Cortex of kidney (tissue), 1 donor: ENCODE results near the gene LAD1.
A peak's percentile ranks its signal among the peaks of the same experiment; 100 is the strongest.

Source experiments
- DNase-seq: peaks from one replicate; lab custom pipeline; 2025; lab: John Stamatoyannopoulos, UW

Gene LAD1

DNA sequence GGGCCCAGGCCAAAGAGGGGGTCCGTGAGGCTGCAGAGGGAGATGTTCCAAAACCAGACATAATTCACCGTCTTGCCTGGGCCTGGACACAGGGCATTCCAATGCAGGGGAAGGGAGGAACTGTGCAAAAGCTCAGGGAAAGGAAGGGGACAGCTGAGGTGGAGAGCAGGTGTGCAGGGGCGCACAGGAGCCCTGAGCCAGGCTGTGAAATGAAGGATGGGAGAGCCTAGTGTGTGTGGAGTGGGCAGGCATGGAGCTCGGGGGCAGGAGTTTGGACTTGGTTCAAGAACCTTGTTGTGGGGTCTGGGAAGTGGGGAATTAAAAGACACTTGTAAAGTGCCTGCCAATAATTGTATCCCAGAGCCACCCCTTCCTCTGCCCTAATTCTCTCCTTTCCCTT lies 20.1 kb upstream of the LAD1 start:
- no peak for DNase-seq

DNA sequence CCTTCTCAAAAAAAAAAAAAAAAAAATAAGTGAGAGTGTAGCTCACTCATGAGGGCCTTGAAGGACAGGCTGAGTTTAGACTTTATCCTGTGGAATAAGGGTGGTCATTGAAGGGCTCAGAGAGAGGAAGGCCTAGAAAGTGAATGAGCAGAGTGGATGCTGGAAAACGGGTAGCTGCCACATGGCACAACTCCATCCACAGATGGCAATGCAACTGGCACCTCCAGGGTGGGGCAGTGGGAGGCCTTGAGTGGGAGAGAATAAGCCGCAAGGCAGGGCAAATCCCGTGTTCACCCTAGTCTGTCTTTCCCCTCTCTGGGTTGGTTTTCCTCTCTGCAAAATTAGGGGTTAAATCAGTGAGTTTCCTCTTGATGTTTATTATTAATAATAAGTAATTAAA lies 19.3 kb upstream of the LAD1 start:
- DNase-seq: no peak

DNA sequence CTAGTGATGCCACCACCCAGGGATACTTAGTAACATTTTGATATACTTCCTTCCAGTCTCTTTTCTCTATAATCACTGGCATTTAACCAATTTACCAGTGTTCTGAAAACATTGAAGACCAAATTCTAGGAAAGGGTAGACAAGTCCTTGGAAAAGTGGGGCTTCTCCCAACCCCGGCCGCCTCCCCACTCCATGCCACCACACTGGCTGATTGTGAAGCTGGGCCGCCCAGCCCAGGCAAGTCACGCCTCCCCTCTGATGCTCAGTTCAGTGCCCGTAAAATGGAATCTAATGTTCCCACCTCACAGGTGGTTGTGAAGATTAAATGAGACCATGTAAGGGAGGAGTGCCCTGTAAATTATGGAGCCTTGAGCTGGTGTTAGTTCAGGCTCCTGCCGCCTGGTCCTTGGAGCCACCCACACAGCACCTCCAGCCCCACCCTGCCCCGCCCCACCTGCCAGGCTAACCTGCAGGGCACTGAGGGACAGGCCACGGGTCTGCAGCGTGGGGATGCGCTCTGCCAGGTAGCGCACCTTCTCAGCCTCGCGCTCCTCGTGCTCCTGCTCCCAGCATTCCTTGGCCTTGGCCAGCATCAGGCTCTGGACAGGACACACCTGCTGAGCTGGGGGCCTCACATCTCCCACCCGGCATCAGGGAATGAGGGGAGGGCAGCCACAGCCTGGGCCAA lies 15.1 kb upstream of the LAD1 start:
- no peak for DNase-seq

DNA sequence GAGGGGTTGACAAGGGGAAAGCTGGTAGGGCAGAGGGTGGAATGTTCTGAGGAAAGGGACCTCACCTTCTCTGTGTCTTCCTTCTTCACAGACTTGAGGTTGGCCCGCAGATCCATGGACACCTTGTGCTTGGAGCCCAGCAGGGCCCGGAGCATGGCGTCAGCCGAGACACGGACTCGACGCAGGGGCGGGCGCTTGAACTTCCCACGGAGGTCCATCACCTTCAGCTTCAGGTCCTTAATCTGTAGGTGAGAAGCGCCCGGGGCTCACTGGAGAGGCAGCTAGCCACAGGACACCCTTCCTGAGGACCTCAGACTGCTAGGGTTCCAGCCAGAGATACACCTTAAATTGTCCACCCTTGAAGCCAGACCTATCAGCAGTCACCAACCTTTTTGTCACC lies 12.2 kb upstream of the LAD1 start:
- DNase-seq: no peak

DNA sequence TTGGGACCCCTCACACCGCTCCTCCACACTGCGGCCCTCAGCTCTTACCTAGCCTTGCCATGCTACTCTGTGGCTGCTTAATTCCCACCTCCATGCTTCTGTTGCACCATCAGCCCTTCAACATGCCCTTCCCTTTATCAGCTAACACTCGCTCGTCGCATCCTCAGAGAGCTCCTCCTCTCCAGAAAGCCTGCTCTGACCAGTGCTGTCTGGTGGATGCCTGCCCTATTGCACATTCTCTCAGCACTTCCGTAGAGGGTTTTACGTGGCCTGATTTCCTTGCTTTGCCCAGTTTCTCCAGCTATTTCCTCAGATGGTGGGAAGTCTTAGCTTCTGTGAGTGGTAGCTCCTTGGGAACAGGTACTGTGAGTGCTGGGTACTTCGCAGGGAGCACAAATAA lies 10.3 kb upstream of the LAD1 start:
- no peak for DNase-seq

DNA sequence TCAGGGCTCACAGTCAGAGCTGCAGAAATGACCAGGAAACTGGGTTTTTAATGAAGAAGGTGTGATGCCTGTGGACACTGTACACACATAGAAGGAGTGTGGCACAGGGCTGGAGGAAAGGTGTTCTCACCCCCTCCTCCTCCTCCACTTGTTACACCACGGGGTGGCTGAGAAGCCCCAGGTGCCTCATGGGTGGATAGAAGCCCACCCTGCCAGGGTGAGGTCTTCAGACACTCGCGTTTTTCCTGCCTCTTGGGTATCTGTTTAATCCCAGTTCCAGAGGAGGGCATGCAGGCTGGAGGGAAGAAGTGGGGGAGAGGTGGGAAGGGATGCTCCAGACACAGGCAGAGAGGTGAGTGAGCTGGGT lies 9.7 kb upstream of the LAD1 start:
- DNase-seq: no peak

DNA sequence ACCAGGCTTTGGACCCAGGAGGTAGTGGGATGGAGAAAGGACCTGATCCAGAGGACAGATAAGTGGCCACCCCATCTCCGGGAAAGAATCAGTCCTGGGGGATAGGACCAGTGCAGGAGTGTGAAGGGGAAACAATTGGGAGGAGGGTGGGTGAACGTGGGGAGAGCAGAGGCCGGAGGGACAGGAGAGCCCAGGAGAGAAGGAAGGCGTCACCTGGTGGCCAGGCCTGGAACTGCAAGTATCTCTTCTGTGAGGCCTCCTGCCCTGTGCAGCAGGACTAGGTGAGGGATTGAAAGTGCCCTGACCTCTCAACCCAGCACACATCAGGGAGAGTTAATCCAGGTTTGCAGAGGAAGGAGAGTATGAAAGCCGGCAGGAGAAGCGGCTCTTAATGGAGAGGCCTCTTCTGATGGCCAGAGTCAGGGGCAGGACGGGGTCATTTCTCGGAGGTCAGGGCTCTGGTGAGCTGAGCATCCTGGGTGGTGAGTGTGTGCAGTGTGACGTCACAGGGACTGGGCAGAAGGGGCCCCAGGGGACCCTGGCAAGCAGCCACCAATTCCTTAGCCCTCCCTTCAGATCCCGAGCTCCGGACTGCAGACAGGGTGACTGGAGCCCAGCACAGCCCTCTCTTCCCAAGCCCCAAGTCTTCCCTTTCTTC lies 9.2 kb upstream of the LAD1 start:
- DNase-seq: no peak

DNA sequence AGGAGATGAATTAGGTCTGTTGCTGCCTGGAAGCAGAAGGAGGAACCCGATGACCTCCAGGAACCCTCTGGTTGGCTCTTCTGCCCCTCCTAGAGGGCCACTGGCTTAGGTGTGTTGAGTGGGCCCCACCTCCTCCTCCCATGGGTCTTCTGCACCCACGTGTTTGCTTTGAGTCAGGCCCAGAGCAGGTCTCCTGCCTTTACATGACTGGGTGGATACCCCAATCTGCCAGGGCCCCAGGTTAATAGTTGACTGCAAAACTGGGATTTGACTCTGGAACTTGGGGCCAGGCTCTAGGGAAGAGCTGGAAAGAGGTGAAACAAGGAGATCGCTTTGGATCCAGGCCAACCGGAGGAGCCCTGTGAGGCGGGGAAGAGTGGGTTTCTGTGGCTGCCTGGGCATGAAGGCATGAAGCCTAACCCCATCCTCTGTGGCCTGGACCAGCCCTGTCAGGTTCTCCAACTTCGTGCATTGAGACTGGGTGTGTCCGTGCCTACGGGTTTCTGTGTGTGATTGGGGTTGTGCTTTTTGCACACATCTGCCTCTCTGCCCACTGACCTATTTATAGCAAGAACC lies 7.8 kb upstream of the LAD1 start:
- DNase-seq: no peak

DNA sequence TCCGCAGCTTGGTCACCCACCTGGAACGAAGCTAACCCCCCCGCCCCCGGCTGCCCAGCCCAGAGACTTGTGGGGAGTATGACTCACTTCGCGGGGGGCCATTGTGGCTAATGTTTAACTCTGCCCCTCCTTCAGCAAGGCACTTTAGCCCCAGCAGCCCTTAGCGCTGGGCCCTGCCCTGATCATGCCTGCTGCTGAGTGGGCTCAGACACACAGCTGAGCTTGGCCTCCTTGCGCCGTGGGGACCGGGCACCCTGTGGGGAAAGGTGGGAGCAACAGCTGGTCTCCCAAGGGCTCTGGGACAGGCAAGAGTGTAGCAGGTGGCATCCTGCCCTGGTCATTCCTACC lies 6.3 kb upstream of the LAD1 start:
- peak; percentile 20 for DNase-seq

DNA sequence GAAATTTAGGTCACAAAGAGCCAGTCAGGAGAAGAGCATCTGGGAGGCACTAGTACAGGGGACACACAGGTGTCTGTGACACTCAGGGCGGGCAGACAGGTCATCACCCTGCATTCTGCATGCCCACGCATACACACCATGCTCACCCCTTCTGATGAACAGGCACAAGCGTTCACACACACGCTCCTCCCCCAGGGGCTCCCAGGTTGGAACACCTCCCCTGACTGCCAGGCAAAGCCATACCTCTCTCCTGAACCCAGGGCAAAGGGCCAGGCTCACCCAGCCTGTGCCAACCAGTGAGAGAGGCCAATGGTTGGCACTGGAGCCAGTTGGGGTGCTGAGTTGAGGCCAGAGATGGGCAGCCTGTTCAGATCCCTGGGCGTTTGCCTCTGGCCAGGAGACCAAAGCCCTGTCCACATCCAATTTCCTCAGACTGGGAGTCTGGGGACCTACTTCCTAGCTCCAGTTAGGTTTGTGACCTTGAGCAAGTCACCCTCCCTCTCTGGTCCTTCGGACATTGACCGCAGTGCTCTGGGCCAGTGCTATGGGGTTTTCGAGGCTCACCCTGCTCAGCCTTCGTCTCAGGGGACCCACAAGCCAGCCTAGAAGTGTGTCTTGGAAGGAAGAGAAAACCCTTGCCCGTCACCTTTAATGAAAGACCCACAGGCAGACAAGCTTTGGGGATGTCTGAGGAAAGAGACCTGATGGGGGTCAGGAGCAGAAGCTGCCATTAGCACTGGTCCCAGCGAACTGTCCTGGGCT lies 5.8 kb upstream of the LAD1 start:
- DNase-seq: no peak

DNA sequence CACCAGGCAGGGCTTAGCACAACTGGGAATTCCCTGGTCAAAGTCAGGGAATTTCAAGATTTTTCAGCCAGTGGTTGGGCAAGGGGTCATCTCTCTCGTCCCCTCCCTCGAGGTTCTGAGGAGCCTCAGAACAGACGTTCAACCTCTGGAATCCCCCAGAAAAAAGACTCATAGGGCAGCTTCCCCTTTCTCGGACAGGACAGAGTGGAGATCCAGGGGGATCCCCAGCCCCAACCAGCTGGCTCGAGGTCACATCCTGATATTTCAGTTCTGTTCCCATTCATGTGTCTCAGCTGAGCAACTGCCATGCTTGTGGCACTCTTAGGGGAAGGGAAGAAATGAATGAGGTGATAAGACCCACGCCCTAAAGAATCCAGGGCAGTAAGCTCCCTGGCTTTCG lies 4.9 kb upstream of the LAD1 start:
- DNase-seq: no peak

DNA sequence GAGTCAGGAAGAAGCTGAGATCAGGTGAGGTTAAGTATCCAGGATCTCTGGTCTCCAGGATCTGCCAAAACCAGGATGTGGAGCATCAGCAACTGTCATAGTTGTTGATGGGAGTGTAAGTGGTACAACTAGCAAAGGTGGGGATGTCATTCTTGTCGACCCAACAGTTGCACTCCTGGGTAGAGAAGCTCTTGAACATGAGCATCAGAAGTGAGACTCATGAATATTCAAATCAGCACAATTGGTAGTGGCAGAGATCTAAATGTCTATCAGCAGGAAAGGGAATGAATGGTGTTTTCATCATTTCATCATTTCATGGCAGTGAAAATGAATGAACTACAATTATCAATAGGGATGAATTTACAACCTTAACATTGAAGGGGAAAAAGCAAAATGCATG lies 4.2 kb upstream of the LAD1 start:
- no peak for DNase-seq

DNA sequence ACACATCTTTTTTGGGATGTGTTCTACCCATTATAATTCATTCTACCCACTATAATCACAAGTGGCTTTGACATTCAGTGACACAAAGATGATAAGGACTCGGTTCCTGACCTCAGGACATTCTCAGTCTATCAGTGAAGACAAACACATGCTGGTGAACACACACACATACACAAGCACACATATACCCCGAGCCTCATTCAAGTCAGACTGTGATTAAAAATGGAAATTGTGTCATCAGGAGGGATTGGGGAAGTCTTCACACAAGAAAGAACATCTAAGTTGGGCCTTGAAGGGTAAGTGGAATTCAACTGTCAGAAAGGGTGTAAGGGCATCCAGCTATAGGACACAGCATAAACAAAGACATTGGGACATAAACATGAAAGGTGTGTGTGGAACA lies 2.6 kb upstream of the LAD1 start:
- DNase-seq: no peak

DNA sequence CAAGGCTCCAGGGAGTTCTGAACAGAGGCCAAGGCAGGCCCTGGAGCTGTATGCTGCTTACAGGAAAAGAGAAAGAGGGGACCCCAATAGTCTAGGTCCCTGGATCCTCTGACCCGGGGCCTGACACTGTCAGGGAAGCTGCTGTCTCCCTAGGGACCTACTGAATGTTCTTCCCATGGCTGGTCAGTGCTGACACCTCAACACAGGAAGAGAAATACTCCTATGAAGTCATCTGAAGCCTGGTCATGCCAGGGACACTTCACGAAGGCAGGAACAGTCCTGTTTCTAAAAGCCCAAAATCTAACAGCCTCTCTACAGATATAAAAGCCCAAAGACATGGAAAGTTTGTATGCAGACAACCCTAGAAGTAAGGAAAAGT lies 1.7 kb upstream of the LAD1 start:
- DNase-seq: no peak

DNA sequence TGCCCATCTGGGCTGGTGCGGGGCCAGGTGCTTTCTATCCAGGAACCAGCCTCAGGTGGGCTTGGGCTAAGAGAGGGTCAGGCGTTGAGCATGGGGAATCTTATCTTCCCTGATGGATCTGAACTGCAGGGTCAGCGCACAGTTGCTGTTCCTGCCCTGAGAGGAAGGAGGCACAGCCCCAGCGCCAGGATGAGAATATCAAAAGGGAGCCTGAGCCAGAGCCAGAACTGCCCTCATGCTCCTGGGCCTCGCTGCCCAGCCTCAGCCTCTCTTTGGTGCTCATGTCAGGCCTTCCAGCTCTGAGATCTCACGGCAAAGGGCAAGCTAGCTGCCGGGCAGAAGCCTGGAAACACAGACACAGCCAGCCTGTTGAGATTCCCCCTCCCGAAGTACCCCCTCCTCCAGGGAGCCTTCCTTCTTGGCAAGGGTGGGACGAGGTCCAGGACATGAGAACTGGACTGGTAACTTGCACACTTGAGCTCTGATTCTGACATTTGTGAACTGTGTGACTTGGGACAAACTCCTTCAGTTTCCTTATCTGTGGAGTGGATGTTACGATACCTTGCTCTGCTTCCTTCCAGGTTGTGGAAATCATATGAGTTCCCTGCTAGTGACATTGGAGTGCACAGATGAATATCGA lies 1.2 kb upstream of the LAD1 start:
- no peak for DNase-seq

DNA sequence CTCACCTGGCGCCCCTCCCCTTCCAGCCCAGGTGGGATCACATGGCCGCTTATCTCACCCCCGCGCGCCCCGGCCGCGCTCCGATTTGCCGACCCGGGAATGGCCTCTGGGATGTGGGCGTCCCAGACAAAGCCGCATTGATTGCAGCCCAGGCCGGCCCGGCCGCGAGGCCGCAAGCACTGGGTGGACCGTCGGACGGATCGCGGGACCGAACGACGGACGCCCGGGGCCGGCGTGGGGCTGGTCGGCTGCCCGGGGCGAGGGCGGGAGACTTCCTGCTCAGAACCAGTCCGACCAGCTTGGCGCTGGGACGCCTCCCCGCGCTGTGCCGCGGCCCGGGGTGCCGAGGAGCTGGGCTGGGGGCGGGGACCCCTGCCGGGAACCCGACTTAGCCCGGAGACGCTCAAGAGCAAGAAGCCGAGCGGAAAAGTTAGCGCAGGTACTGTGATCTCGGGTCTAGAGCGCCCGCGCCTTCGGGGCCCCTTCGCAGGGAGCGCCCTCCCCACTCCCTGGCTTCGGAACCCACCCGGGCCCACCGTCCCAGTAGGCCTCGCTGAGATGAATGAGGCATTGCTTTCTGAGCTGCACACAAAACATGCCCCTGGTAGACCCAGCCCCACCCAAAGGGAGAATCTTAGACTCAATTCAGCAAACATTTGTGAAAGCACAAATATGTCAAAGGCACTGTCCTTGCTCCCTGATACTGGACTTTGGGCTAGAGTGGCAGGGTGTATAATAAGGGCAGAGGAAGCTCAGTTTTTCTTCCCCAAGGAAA lies 415 bp upstream of the LAD1 start:
- DNase-seq: no peak

DNA sequence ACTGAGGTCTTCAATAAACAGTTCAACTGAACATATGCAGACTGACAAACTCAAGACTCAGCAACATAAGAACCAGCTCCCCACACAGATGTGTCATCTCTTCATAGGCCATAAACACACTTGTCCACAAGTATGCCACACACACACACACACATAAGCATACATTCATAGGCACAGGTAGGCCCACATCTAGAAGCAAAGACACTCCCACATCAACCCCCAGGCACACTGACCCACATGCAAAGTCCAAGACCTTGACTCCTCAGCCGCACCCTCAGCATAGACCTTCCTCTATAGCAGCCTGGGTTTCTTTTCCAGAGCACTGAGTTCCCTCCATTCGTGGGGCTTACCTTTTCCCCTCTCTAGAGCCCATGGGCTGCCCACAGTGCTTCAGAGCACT lies 1.4 kb downstream of the LAD1 start:
- DNase-seq: no peak

DNA sequence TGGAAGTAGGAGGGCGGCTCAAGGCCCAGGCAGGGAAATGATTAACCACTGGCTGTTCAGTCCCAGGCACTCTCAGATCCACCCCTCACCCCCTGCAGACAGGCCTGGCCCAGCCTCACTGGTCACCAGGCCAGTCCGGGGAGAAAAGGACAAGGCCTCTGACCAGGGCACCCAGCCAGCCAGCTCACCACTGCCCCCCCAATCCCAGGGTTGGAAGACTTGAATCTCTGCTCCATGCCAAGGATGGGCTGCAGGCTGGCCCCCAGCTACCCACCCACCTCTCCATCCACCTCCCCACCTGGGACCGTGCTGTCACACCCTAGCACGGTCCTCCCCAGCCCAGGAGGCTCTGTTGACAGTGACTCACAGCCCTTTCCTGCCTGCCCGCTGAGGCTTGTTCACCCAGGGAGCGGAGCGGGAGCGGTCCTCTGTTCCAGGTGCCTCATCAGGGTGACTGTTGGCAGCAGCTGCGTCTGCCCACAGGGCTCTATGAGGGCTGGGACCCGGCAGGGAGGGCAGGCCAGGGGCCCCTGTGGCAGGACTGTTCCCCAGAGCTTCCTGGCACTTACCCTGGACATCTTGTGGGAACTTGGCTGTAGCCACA lies 2.2 kb downstream of the LAD1 start:
- peak; percentile 14 for DNase-seq

DNA sequence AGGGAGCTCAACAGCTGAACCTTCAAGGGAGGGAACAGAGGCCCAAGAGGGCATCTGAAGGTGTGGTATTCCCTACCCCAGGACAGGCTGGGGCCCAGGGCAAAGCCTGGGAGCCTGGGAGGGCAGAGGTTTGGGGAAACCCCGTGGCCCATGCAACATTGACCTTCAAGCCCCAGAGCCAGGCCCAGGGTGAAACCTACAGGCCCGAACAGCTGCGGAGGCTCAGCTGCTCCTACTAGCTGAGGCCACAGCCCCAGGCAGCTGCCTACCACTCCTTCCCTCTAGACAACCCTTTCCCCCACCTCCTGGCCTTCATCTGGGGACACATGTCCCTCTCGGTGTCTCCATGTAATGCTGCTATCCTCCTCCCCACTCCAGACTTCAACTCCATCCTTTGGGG lies 3.2 kb downstream of the LAD1 start:
- no peak for DNase-seq

DNA sequence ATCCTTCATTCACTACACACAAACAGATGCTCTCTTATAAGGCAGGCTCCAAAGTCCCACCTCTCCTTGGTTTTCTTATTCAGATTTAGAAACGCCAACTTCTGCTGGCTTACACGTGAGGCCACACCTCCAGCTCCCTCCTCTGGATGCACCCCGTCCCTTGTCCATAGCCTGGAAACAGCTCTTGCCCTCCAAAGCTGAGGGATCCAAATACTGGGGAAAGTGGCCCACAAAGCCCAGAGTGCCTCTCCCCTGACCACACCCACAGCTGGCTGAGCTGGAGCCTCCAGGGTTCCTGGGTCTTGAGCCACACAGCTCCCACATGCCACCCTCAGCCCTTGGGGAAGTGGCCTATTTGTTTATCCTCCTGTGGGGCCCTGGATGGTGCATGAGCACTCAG lies 4.5 kb downstream of the LAD1 start:
- DNase-seq: no peak

DNA sequence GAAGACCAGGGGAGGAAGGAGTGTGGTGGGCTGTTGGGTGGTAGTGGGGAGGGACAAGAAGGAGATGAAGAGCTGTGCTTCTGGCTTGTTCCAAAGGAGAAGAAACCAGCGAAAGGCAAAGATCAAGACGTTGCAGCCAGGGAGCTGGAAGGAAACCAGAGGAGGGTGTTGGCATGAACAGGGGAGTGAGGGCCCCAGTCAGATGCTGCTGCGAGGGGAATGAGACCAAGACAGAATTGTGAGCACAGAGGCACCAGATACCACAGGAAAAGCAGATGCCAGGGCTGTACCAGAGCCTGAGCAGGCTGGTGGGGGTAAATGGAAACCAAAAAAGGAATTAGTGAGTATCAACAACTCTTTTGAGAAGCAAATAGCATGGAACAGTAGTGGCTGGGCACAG lies 6.0 kb downstream of the LAD1 start:
- no peak for DNase-seq
